Panc1 (cell line): ENCODE data around the gene C19orf53. TPM values are rescaled to one million over a fixed set of nuclear protein-coding genes. Genes with fewer than 3 reads are reported as not detected.
A peak's percentile ranks its signal among the peaks of the same experiment; 100 is the strongest.

Experiments
- ATAC-seq: fragments of 200-7000 bp; cut with Tn5 transposase; 2 replicates; pipeline ENCODE4 v1.9.1; 2020; ENCODE audit warnings: mild to moderate bottlenecking, moderate library complexity
- BruUV-seq: library from RNA; stranded (reverse); fragments of 400-500 nt; replicated peaks from 2 replicates; lab custom pipeline; 2021; lab: Mats Ljungman, UMichigan
- CTCF ChIA-PET: fragments of 300-600 bp; sonication (Branson Sonifier 250); formaldehyde crosslinking; loops from one replicate; lab custom pipeline; 2022; ENCODE audit warnings: antibody characterized with exemption; lab: Charles Lee
- POLR2A ChIA-PET: fragments of 300-600 bp; sonication (Branson Sonifier 250); formaldehyde crosslinking; loops from one replicate; lab custom pipeline; 2022; ENCODE audit warnings: antibody characterized with exemption; lab: Charles Lee
- DNase-seq: peaks from one replicate; pipeline ENCODE4 v3.0.0-alpha.2; 2010; ENCODE audit warnings: low read depth, low spot score
- H3K27ac ChIP-seq: 2 replicates; pipeline ENCODE4 v1.5.1; 2011; ENCODE audit warnings: mild to moderate bottlenecking, low read length, inconsistent platforms
- H3K27me3 ChIP-seq: fragments of 200-500 bp; sonication (Bioruptor generic); 2 replicates; pipeline ENCODE4 v1.6.0; 2014; ENCODE audit warnings: low read length, inconsistent platforms; ENCODE audit not compliant: control insufficient read depth, insufficient read depth
- H3K36me3 ChIP-seq: fragments of 200-500 bp; sonication (Bioruptor generic); 2 replicates; pipeline ENCODE4 v1.5.1; 2014; ENCODE audit warnings: inconsistent platforms, mild to moderate bottlenecking, low read length, moderate library complexity; ENCODE audit not compliant: control insufficient read depth, insufficient read depth
- H3K4me1 ChIP-seq: 2 replicates; pipeline ENCODE4 v1.5.1; 2011; ENCODE audit warnings: inconsistent platforms, mild to moderate bottlenecking, low read length, moderate library complexity; ENCODE audit not compliant: control insufficient read depth, insufficient read depth
- H3K4me3 ChIP-seq, 2 experiments: 2 replicates each; pipeline ENCODE4 v1.5.1; 2011 to 2012; ENCODE audit warnings: low read depth in 2 of 2, low read length in 2 of 2, mild to moderate bottlenecking in 2 of 2, inconsistent platforms in 1 of 2, moderate library complexity in 1 of 2
- H3K9me3 ChIP-seq: fragments of 200-500 bp; sonication (Bioruptor generic); 2 replicates; pipeline ENCODE4 v1.5.1; 2014; ENCODE audit warnings: low read depth, mild to moderate bottlenecking, inconsistent platforms, low read length, moderate library complexity; ENCODE audit not compliant: control insufficient read depth, insufficient read depth
- CTCF ChIP-seq: fragments of 450-650 bp; IDR thresholded peaks from 2 replicates; pipeline ENCODE4 v1.5.1; 2017; ENCODE audit warnings: mild to moderate bottlenecking
- POLR2AphosphoS5 ChIP-seq: IDR thresholded peaks from 2 replicates; pipeline ENCODE4 v1.6.1; 2012; ENCODE audit warnings: mild to moderate bottlenecking, low read depth, low read length, moderate library complexity
- REST ChIP-seq, 2 experiments: IDR thresholded peaks; 2 replicates each; pipeline ENCODE4 v1.6.1; 2011 to 2012; ENCODE audit warnings: low read depth in 2 of 2, control low read depth in 1 of 2, low read length in 1 of 2, mild to moderate bottlenecking in 1 of 2, moderate library complexity in 1 of 2; ENCODE audit not compliant: insufficient read depth in 1 of 2
- SIN3A ChIP-seq: IDR thresholded peaks from 2 replicates; pipeline ENCODE4 v1.6.1; 2012; ENCODE audit warnings: low read depth, mild to moderate bottlenecking, low read length, moderate library complexity, borderline replicate concordance; ENCODE audit not compliant: insufficient read depth
- TCF7L2 ChIP-seq: IDR thresholded peaks from 2 replicates; pipeline ENCODE4 v1.6.1; 2011; ENCODE audit warnings: mild to moderate bottlenecking, low read depth, low read length, inconsistent platforms
- in situ Hi-C: cut with HindIII; loops from 2 replicates; pipeline ENCODE4 v1.10.0; 2016; ENCODE audit warnings: low sequenced_read_pairs, low pct_unique_long_range_greater_than_20kb
- intact Hi-C: fragments of 100-400 bp; cut with micrococcal nuclease; formaldehyde crosslinking; loops from one replicate; pipeline ENCODE4 v1.10.0; 2022; ENCODE audit not compliant: unreplicated experiment
- total RNA-seq: library from RNA; stranded (reverse); gene quantifications from one replicate; pipeline ENCODE4 v1.2.1, GENCODE V29; 2021; ENCODE audit not compliant: unreplicated experiment

C19orf53 gene
- total RNA-seq, 1 experiment from 2014 or later: 97.2 TPM

- intact Hi-C loops: no loop called here
- H3K4me3 ChIP-seq: no peak overlapping the region
- DNase-seq (no peak), ATAC-seq (no peak)
- no peaks in the 10 kb centered on the region for H3K36me3 ChIP-seq
- ChIA-PET CTCF (interaction anchor here (0.6 kb wide), 4 partner anchors 29 to 307 kb away, joined by 3 to 9 read pairs (median 4); no protein-coding TSS in a partner anchor), POLR2A (no interaction called here)
- H3K4me1 ChIP-seq: peaks cover 10% of the 10 kb centered on the region
- no peaks in the 10 kb centered on the region for H3K27me3 ChIP-seq
- TF ChIP-seq SIN3A (no peak), TCF7L2 (no peak), CTCF (no peak), REST (IDR thresholded peaks at IDR 0.05; ENCODE audit: insufficient read depth in 1 of 2, low read depth in 2 of 2, low read length in 1 of 2) (no peak), POLR2AphosphoS5 (no peak)
- BruUV-seq: no TSS peak
- in situ Hi-C loops: no loop called here
- H3K9me3 ChIP-seq: no peaks in the 10 kb centered on the region
- no peak overlapping the region for H3K27ac ChIP-seq
Measured at GRCh38 chr19:13783565-13784500, 9.6 kb downstream of the C19orf53 start.

GRCh38 chr19:13784731-13785452 lies 10.6 kb downstream of the C19orf53 start:
- POLR2A ChIA-PET: no interaction called here

More at GRCh38 chr19:13784731-13785452, 10.6 kb downstream of the C19orf53 start:
- ATAC-seq (peak; percentile 86), DNase-seq (no peak)
- CTCF ChIA-PET: interaction anchor here (0.6 kb wide), 3 partner anchors 30 to 308 kb away, joined by 3 to 4 read pairs (median 4); no protein-coding TSS in a partner anchor
- Histone ChIP-seq H3K27ac (peak overlapping the region; percentile 69), H3K36me3 (no peaks in the 10 kb centered on the region), H3K4me3 (no peak overlapping the region), H3K27me3 (no peaks in the 10 kb centered on the region), H3K9me3 (no peaks in the 10 kb centered on the region), H3K4me1 (peaks cover 10% of the 10 kb centered on the region)
- intact Hi-C loops: loop anchor here (5.0 kb wide), 1 partner anchor 77 kb away; no protein-coding TSS in a partner anchor
- BruUV-seq: no TSS peak
- in situ Hi-C loops: no loop called here
- TF ChIP-seq CTCF (peak; percentile 83), SIN3A (no peak), REST (IDR thresholded peaks at IDR 0.05; ENCODE audit: insufficient read depth in 1 of 2, low read depth in 2 of 2, low read length in 1 of 2) (no peak), POLR2AphosphoS5 (no peak), TCF7L2 (no peak)
